Measurements from ENCODE around the gene PLXNA2. TPM values are rescaled to one million over a fixed set of nuclear protein-coding genes. Genes with fewer than 3 reads are reported as not detected.

The PLXNA2 gene
- total and polyA plus RNA-seq, 2 of the 8 experiments (the other 6 are each of a cell fraction or from before 2014, with no cell fraction given): 0.33 to 1.5 TPM

DNA sequence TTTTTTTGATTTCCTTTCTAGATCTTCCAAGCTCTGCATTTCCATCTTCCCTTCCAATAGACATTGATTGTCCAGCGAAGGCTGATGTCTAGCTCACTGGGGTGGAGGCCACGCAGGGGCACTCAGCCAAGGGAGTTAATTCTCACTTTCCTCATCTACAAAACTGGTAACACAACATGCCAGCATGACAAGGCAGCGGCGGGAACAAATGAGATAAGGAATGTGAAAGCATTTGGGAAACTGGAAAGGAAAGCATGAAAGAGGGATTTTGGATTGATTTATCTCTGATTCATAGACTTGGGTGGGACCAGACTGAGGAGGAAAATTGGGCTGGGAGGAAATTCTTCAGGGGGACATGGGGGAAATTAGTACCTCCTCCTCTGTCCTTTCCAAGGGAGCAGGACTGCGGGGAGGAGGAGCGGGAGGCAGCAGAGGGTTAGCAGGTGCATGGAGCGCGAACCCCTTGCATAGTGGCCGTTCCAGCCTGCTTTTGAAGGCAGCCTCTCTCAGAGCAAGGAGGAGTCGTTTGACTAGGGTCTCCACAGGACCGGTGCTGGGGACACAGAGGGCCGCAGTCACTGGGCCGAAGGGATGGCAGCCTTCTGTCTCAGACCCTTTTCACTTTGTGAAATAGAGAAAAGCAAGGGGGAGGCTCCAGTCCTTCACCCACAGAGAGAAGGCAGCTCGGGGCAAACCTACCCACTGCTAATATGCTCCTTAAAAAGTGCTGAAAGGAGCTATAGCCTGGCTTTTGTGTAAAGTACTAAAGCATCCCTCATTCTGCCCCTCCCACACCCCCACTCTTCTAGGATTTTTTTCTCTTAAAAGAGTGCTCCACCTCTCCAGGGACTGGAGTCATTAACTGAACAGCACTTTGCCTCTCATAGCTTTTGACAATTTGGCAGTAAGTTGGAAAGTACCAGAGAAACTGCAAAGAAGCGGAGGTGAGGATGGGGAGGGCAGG is 89.2 kb downstream of the PLXNA2 start:
- no peak overlapping the region for H4K5ac ChIP-seq (ENCODE audit: insufficient read length, low read depth, low read length)
- no peaks in the 10 kb centered on the region for H4K20me1 ChIP-seq (replicated peaks in 1 of 2; ENCODE audit: control insufficient read depth in 1 of 2, insufficient read depth in 2 of 2, low read length in 2 of 2)
- H2BK20ac ChIP-seq (ENCODE audit: low read length): no peak overlapping the region
- no peak overlapping the region for H3K4me3 ChIP-seq (ENCODE audit: extremely low read depth in 1 of 4, insufficient read depth in 2 of 4, low read depth in 3 of 4, low read length in 4 of 4)
- H3K9me3 ChIP-seq (ENCODE audit: insufficient read depth in 2 of 2, low read depth in 1 of 2, low read length in 1 of 2): no peaks in the 10 kb centered on the region
- H2BK15ac ChIP-seq (ENCODE audit: low read length): no peak overlapping the region
- no peak overlapping the region for H2AFZ ChIP-seq (ENCODE audit: low read length)
- H4K8ac ChIP-seq (ENCODE audit: extremely low read depth, insufficient read depth, low read length): no peak overlapping the region
- DNase-seq (ENCODE audit: low read depth in 1 of 2, low spot score in 2 of 2) (no peak), FAIRE-seq (no peak)
- no peak overlapping the region for H4K91ac ChIP-seq (replicated peaks; ENCODE audit: insufficient read length, low read length)
- POLR2A ChIA-PET (ENCODE audit: partially characterized antibody): no interaction called here
- H3K18ac ChIP-seq (ENCODE audit: extremely low read depth, low read length): no peak overlapping the region
- H3K23me2 ChIP-seq (ENCODE audit: low read depth, low read length): no peaks in the 10 kb centered on the region; the same call in 1 of the 2 replicates
- no peak overlapping the region for H3K27ac ChIP-seq (ENCODE audit: low read depth, low read length)
- H2BK120ac ChIP-seq (replicated peaks; ENCODE audit: low read depth, low read length): no peak overlapping the region
- H3K9ac ChIP-seq (replicated peaks in 1 of 4; ENCODE audit: extremely low read depth in 1 of 4, low read depth in 3 of 4, low read length in 3 of 4): no peak overlapping the region
- no peak overlapping the region for H3K14ac ChIP-seq (ENCODE audit: insufficient read length)
- H3K56ac ChIP-seq (replicated peaks; ENCODE audit: insufficient read length, low read depth, low read length): no peak overlapping the region
- H3K36me3 ChIP-seq (ENCODE audit: control insufficient read depth in 2 of 4, insufficient read depth in 4 of 4, low read length in 3 of 4): no peaks in the 10 kb centered on the region
- CTCF ChIA-PET (ENCODE audit: partially characterized antibody): interaction anchor here (0.7 to 4.2 kb wide), 7 partner anchors 15 to 137 kb away, joined by 3 to 24 read pairs (median 3); no protein-coding TSS in a partner anchor
- H3K27me3 ChIP-seq (replicated peaks in 1 of 4; ENCODE audit: control insufficient read depth in 3 of 4, extremely low read depth in 1 of 4, insufficient read depth in 3 of 4, low read length in 3 of 4): 0 out of 7 replicates have a peak, but pooled peaks cover 0 to 4% (median 0%) of the 10 kb centered on the region in 4 experiments
- no peak overlapping the region for H2BK12ac ChIP-seq (ENCODE audit: low read depth, low read length)
- no peak overlapping the region for H3K4ac ChIP-seq (replicated peaks; ENCODE audit: insufficient read length, low read depth, low read length)
- no peak overlapping the region for H2BK5ac ChIP-seq (ENCODE audit: low read depth, low read length)
- H3K79me1 ChIP-seq (ENCODE audit: low read depth, low read length): no peaks in the 10 kb centered on the region
- H3K4me2 ChIP-seq (ENCODE audit: insufficient read depth in 1 of 2, low read depth in 2 of 2, low read length in 2 of 2): no peak overlapping the region
- no peak overlapping the region for H2AK5ac ChIP-seq (ENCODE audit: low read depth, low read length)
- WGBS, 2 experiments (ENCODE audit: extremely low coverage in 1 of 2, insufficient coverage in 1 of 2, insufficient read length in 1 of 2, insufficient replicate concordance in 2 of 2, low coverage in 1 of 2, low lambda C conversion rate in 2 of 2, missing lambda C conversion rate in 1 of 2): 74% methylated on average over 15 of the region's 15 CpGs; no CpG with 5 or more reads in 1 of the 2 experiments
- H3K4me1 ChIP-seq (replicated peaks in 1 of 4; ENCODE audit: control insufficient read depth in 3 of 4, insufficient read depth in 4 of 4, low read length in 3 of 4): peaks cover 3 to 19% (median 10%) of the 10 kb centered on the region in 4 experiments
- H3K79me2 ChIP-seq (ENCODE audit: control insufficient read depth in 1 of 2, insufficient read depth in 2 of 2, low read length in 2 of 2): no peaks in the 10 kb centered on the region
- H3K23ac ChIP-seq (ENCODE audit: insufficient read length): no peak overlapping the region
- no peak for TF ChIP-seq NANOG (IDR thresholded peaks at IDR 0.05; ENCODE audit: insufficient read depth, low read depth, low read length, poor library complexity, severe bottlenecking)
- no peak for TF ChIP-seq RNF2 (IDR thresholded peaks at IDR 0.05; ENCODE audit: borderline replicate concordance, low read depth, low read length, missing control alignments, poor library complexity, severe bottlenecking)
- TF ChIP-seq FOSL1 (IDR thresholded peaks at IDR 0.05; ENCODE audit: insufficient read depth, low read depth, low read length): no peak
- TF ChIP-seq EGR1 (IDR thresholded peaks at IDR 0.05; ENCODE audit: borderline replicate concordance, low read depth, low read length): no peak
- no peak for TF ChIP-seq TAF1 (IDR thresholded peaks at IDR 0.05; ENCODE audit: low read depth, low read length)
- no peak for TF ChIP-seq SP2 (IDR thresholded peaks at IDR 0.05; ENCODE audit: low read length)
- TF ChIP-seq E2F6 (IDR thresholded peaks at IDR 0.05): peak; percentile 55; the same call in 1 of the 2 replicates
- no peak for TF ChIP-seq ATF2 (IDR thresholded peaks at IDR 0.05; ENCODE audit: low read length)
